ENCODE results near the gene TEDC1.

TEDC1 gene

GRCh38 chr14:105495990-105496830 is 5.2 kb downstream of the TEDC1 start:
- DNase-seq (ENCODE audit: low spot score) = no peak

- no peak for DNase-seq (ENCODE audit: low spot score)
Observed at GRCh38 chr14:105496831-105497591, 6.0 kb downstream of the TEDC1 start.

DNA sequence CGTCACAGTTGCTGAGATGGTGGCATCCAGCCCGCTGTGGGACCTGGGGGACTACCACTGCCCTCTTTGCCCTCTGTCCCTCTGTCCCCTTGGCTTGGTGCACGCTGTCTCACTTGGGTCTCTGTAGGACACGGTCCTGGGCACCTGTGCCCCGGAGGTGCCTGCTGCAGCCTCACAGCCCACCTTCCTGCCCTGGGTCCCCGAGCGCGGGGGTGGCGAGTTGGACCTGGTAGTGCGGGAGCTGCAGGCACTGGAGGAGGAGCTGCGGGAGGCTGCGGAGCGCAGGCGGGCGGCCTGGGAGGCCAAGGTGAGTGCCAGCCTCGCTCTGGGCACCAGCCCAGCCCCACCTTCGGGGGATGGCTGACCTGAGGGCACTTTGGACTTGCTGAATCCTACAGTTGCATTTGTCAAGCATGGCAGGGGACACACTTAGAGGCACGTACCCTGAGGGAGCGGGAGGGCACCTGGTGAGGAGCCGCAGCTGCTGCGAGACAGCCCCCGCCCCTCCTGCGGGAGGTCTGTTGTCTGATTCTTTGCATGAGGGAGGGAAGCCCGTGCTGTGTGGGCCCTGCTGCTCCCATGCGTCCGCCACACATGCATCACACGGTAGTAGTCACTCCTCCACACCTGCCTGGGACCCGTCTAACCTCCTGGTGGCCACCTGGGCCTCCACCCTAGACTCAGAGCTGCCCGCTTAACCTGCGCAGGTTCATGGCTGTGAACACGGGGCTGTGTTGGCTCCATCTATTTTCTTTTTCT is 6.8 kb downstream of the TEDC1 start:
- DNase-seq (ENCODE audit: low spot score) = no peak

- DNase-seq (ENCODE audit: low spot score) = peak; percentile 84
Observed at GRCh38 chr14:105498430-105499255, 7.6 kb downstream of the TEDC1 start.

GRCh38 chr14:105499256-105500035 is 8.4 kb downstream of the TEDC1 start:
- peak; percentile 99 for DNase-seq (ENCODE audit: low spot score)

- peak; percentile 38 for DNase-seq (ENCODE audit: low spot score)
Observed at GRCh38 chr14:105500036-105500725, 9.1 kb downstream of the TEDC1 start.

DNA sequence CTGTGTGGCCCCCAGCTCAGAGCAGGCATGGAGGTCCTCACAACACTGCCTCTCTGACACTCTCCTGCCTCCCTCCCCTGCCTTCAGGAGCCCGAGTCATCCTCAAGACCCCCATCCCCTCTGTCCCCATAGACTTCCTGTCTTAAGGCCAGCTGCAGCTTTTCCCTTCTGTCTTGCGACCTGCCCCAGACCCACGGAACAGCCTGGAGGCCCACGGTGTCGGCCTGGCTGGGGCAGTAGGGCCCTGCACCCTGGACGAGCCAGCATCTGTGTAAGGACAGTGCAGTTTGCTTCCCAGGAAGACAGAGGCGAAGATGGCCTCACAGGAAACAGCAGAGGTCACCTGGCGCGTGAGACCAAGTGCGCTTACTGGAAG is 9.7 kb downstream of the TEDC1 start:
- no peak for DNase-seq (ENCODE audit: low spot score)

DNA sequence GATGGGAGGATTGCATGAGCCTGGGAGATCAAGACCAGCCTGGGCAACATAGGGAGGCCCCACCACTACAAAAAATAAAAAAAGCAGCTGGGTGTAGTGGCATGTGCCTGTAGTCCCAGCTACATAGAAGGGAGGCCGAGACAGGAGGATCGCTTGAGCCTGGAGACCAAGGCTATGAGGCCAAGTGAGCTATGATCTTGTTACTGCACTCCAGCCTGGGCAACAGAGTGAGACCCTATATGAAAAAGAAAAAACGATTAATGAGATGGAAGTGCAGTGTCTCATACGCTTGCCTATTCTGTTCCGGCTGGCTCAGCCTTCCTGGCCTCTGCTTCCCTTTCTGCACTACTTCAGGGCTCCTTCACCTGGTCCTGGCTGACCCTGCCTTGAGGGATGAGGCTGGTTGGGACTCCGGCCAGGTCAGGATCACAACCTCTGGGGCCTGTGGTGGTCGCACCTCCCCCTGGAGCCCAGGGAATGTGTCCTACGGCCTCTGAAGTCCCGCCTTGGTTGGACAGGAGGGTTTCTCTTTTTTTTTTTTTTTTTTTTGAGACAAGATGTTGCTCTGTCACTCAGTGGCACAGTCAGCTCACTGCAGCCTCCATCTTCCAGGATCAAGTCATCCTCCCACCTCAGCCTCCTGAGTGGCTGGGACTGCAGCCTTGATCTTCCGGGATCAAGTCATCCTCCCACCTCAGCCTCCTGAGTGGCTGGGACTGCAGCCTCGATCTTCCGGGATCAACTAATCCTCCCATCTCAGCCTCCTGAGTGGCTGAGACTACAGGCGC is 10.7 kb downstream of the TEDC1 start:
- DNase-seq (ENCODE audit: low spot score) = no peak

DNA sequence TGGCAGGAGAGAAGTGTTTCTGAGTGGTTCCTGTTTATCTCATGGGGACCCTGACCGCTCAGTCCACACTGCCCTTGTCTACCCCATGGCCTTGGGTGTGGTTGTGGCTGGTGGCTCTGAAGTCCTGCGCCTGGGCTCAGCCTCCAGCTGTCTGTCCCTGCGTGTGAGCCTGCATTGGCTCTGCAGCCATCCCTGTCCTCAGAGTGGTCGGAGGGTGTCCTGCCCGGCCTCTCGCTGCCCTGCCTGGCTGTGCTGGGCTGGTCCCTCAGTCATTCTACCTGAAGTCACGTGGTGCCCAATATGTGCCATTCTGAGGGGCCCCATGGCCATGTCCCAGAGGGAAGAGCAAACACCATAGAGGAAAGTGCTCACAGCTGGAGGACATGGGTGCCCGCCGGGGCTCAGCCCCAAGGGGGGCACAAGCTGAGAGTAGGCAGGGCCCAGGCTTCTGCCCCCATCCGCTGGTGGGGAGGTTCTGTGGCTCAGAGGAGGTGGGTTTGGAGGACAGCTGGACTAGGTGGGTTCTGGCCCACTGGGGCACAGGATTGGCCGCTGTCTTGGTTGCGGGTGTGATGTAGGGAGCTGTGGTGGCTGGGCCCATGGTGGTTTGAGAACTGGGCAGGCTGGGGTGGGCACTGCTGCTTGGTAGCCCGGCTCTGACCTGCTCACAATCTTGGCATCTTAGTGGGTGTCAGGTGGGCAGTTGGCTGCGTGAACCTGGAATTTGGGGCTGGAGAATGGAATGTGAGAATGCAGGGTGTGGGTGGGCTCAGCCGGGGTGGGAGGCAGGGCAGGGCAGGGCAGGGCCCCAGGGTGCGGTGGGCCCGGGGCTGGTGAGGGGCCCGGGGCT is 11.6 kb downstream of the TEDC1 start:
- no peak for DNase-seq (ENCODE audit: low spot score)

DNA sequence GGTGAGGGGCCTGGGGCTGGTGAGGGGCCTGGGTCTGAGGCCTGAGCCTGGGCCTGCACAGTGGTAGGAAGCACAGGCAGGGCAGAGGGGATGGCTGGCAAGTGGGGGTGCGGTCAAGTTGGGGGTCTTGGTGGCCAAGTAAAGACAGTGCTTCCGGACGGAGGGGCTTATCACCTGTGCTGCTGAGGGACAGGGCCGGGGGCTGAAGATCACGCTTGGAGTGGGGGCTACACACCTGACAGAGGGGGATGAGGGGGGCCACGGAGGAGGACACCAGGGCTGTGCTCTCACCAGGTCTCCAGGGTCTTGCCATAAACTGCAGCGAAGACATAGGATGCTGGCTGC is 12.2 kb downstream of the TEDC1 start:
- DNase-seq (ENCODE audit: low spot score) = no peak

- no peak for DNase-seq (ENCODE audit: low spot score)
Observed at GRCh38 chr14:105503935-105504692, 13.1 kb downstream of the TEDC1 start.

- DNase-seq (ENCODE audit: low spot score) = no peak
Observed at GRCh38 chr14:105505101-105505500, 14.1 kb downstream of the TEDC1 start.

DNA sequence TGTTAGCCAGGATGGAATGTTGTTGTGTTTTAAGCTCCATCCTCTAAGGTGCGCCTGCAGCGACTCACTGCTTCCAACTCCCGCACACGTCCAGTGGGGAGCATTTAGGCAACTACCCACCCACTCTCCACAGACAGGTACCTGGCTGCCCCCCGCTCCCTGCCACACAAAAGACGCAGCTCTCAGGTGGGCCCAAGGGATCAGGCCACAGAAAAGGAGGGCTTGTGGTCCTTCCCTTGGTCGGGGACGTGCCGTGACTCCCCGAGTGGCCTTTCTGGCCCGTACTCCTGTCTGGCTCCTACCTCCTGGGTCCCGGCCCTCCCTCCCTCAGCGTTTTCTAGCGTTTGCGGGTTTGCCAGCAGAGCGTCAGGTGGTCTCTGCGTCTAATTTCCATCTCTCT is 16.2 kb downstream of the TEDC1 start:
- no peak for DNase-seq (ENCODE audit: low spot score)

DNA sequence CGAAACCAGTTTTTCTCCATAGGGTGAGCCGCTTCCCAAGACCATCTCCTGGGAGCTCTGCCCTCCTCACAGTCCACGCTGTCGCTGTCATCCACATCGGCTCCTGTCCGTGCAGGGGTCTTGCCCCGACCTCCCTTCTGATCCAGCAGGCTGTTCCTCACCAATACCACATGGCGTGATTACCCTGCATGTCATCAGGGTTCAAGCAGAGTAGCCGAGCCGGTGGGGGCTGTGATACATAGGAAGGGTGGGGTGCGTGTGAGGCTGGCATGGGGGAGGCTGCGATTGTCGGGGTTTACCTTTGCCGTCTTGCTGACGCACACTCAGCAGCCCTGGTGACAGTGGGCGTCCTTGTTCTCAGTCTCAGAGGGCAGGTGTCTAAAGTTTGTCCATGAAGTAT is 17.0 kb downstream of the TEDC1 start:
- no peak for DNase-seq (ENCODE audit: low spot score)

- no peak for DNase-seq (ENCODE audit: low spot score)
Observed at GRCh38 chr14:105508601-105509000, 17.6 kb downstream of the TEDC1 start.

- no peak for DNase-seq (ENCODE audit: low spot score)
Observed at GRCh38 chr14:105517096-105517495, 26.1 kb downstream of the TEDC1 start.

- DNase-seq (ENCODE audit: low spot score) = no peak
Observed at GRCh38 chr14:105519946-105520698, 29.1 kb downstream of the TEDC1 start.
